Ammon's horn (tissue), 1 donor: ENCODE data around the gene CDH10.

ENCODE experiments used
- DNase-seq: peaks from one replicate; pipeline ENCODE4 v3.0.0-alpha.2; 2016; ENCODE audit warnings: low spot score

Gene CDH10

GRCh38 chr5:24644761-24645160 is at the start of gene CDH10:
Gene CDH10, minus strand, starts transcription at chr5:24644978. Its CDS starts 51,488 bp downstream, at chr5:24593490.
- peak; percentile 90 for DNase-seq

- no peak for DNase-seq
Observed at GRCh38 chr5:24693609-24694008, 48.8 kb upstream of the CDH10 start.

GRCh38 chr5:24691074-24691473 is 46.3 kb upstream of the CDH10 start:
- no peak for DNase-seq

- DNase-seq: no peak
Observed at GRCh38 chr5:24681106-24681505, 36.3 kb upstream of the CDH10 start.

GRCh38 chr5:24668050-24668449 is 23.3 kb upstream of the CDH10 start:
- DNase-seq: no peak

GRCh38 chr5:24649531-24649930 is 4.8 kb upstream of the CDH10 start:
- no peak for DNase-seq

- no peak for DNase-seq
Observed at GRCh38 chr5:24646915-24647314, 2.1 kb upstream of the CDH10 start.

- no peak for DNase-seq
Observed at GRCh38 chr5:24645483-24645882, 705 bp upstream of the CDH10 start.

GRCh38 chr5:24643880-24644279 is 898 bp downstream of the CDH10 start:
- no peak for DNase-seq

GRCh38 chr5:24643156-24643555 is 1.6 kb downstream of the CDH10 start:
- DNase-seq: no peak

GRCh38 chr5:24642022-24642421 is 2.8 kb downstream of the CDH10 start:
- peak; percentile 76 for DNase-seq

- no peak for DNase-seq
Observed at GRCh38 chr5:24635209-24635608, 9.6 kb downstream of the CDH10 start.

GRCh38 chr5:24633715-24634325 is 11.0 kb downstream of the CDH10 start:
- DNase-seq: peak; percentile 69

GRCh38 chr5:24632353-24632752 is 12.4 kb downstream of the CDH10 start:
- DNase-seq: no peak

- no peak for DNase-seq
Observed at GRCh38 chr5:24630918-24631317, 13.9 kb downstream of the CDH10 start.

- DNase-seq: no peak
Observed at GRCh38 chr5:24629798-24630197, 15.0 kb downstream of the CDH10 start.

GRCh38 chr5:24624872-24625271 is 19.9 kb downstream of the CDH10 start:
- no peak for DNase-seq

GRCh38 chr5:24623624-24624023 is 21.2 kb downstream of the CDH10 start:
- no peak for DNase-seq

GRCh38 chr5:24623031-24623430 is 21.7 kb downstream of the CDH10 start:
- DNase-seq: no peak

- DNase-seq: peak; percentile 40
Observed at GRCh38 chr5:24621792-24622191, 23.0 kb downstream of the CDH10 start.

- no peak for DNase-seq
Observed at GRCh38 chr5:24616566-24616965, 28.2 kb downstream of the CDH10 start.

- no peak for DNase-seq
Observed at GRCh38 chr5:24615159-24615558, 29.6 kb downstream of the CDH10 start.

- peak; percentile 68 for DNase-seq
Observed at GRCh38 chr5:24609706-24610105, 35.1 kb downstream of the CDH10 start.

- DNase-seq: peak; percentile 21
Observed at GRCh38 chr5:24606971-24607370, 37.8 kb downstream of the CDH10 start.

GRCh38 chr5:24602188-24602587 is 42.6 kb downstream of the CDH10 start:
- no peak for DNase-seq
